ENCODE results near the gene ZNF66.
"Not testable (repeated sequence)": the region's sequence is repeated elsewhere in the genome, so short reads cannot be mapped to it uniquely, and the experiment has no call there.

Gene ZNF66

GRCh38 chr19:20776083-20777076 lies at the start of gene ZNF66:
ZNF66 (plus strand) TSS chr19:20776304; CDS start chr19:20776448, 144 bp downstream.
- peak; percentile 93 for DNase-seq

GRCh38 chr19:20750169-20750568 lies 25.9 kb upstream of the ZNF66 start:
- not testable (repeated sequence) for DNase-seq

- not testable (repeated sequence) for DNase-seq
Observed at GRCh38 chr19:20752291-20752690, 23.8 kb upstream of the ZNF66 start.

GRCh38 chr19:20769225-20769736 lies 6.8 kb upstream of the ZNF66 start:
- not testable (repeated sequence) for DNase-seq

- DNase-seq, result no peak
Observed at GRCh38 chr19:20787786-20788185, 11.7 kb downstream of the ZNF66 start.

- DNase-seq, result no peak
Observed at GRCh38 chr19:20791806-20792205, 15.7 kb downstream of the ZNF66 start.

- not testable (repeated sequence) for DNase-seq
Observed at GRCh38 chr19:20806311-20807262, 30.5 kb downstream of the ZNF66 start.

GRCh38 chr19:20840371-20840770 lies 64.3 kb downstream of the ZNF66 start:
- DNase-seq, result no peak
